Chondrocyte (in vitro differentiated cells): ENCODE results near the gene CHST12. TPM values are rescaled to one million over a fixed set of nuclear protein-coding genes. Genes with fewer than 3 reads are reported as not detected.

Experiments
- DNase-seq: peaks from one replicate; pipeline ENCODE4 v3.0.0; 2021; ENCODE audit warnings: mixed read lengths, low spot score
- H3K27ac Mint-ChIP-seq: one replicate; pipeline ENCODE4 v1.8.0; 2021; ENCODE audit warnings: mild to moderate bottlenecking, moderate library complexity, mixed read lengths; ENCODE audit not compliant: unreplicated experiment
- H3K27me3 Mint-ChIP-seq: 2 replicates; pipeline ENCODE4 v1.8.0; 2021; ENCODE audit warnings: low read depth, mixed read lengths
- H3K36me3 Mint-ChIP-seq: 2 replicates; pipeline ENCODE4 v1.8.0; 2021; ENCODE audit warnings: low read depth, mixed read lengths
- H3K4me1 Mint-ChIP-seq: 2 replicates; pipeline ENCODE4 v1.8.0; 2021; ENCODE audit warnings: low read depth, mild to moderate bottlenecking, mixed read lengths
- H3K4me3 Mint-ChIP-seq: one replicate; pipeline ENCODE4 v1.8.0; 2021; ENCODE audit warnings: mild to moderate bottlenecking, moderate library complexity, mixed read lengths; ENCODE audit not compliant: unreplicated experiment
- H3K9me3 Mint-ChIP-seq: 2 replicates; pipeline ENCODE4 v1.8.0; 2021; ENCODE audit warnings: low read depth, mixed read lengths
- total RNA-seq: library from RNA; stranded (reverse); gene quantifications from 3 replicates; pipeline ENCODE4 v1.2.1, GENCODE V29; 2021
- TF ChIP-seq, protein P1 (sequence below): fragments of 200-600 bp; sonication (generic); IDR thresholded peaks from 2 replicates; pipeline ENCODE4 v1.5.0; 2021; ENCODE audit warnings: antibody characterized with exemption, mild to moderate bottlenecking, moderate library complexity

CHST12 gene
- total RNA-seq, 1 donor from 2014 or later, result 22.4 TPM

DNA sequence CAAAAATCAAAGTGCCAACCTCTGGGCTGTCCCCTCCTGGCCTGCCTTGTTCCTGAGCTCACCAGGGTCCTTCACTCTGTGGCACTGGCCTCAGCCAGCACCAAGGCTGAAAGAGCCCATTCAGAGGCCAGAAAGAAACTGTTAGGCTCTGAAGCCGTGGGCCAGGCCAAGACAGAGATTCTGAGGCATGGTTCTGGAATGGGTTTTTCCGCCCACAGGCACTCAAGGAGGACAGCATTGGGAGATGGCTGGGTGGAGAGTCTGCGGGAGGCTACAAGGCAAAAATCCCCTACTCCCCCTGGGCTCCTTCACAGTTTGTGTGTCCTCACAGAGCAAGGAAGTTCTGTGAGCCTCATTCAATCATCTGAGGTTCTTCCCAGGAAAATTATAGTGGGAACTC lies 41.1 kb downstream of the CHST12 start:
- DNase-seq, result no peak
- peak overlapping the region; percentile 51 for H3K27ac Mint-ChIP-seq
- peaks cover 4% of the 10 kb centered on the region for H3K36me3 Mint-ChIP-seq
- H3K9me3 Mint-ChIP-seq, result no peaks in the 10 kb centered on the region
- peaks cover 9% of the 10 kb centered on the region for H3K4me1 Mint-ChIP-seq
- H3K27me3 Mint-ChIP-seq, result peaks cover under 1% of the 10 kb centered on the region
- H3K4me3 Mint-ChIP-seq, result no peak overlapping the region
- TF ChIP-seq, protein P1, sequence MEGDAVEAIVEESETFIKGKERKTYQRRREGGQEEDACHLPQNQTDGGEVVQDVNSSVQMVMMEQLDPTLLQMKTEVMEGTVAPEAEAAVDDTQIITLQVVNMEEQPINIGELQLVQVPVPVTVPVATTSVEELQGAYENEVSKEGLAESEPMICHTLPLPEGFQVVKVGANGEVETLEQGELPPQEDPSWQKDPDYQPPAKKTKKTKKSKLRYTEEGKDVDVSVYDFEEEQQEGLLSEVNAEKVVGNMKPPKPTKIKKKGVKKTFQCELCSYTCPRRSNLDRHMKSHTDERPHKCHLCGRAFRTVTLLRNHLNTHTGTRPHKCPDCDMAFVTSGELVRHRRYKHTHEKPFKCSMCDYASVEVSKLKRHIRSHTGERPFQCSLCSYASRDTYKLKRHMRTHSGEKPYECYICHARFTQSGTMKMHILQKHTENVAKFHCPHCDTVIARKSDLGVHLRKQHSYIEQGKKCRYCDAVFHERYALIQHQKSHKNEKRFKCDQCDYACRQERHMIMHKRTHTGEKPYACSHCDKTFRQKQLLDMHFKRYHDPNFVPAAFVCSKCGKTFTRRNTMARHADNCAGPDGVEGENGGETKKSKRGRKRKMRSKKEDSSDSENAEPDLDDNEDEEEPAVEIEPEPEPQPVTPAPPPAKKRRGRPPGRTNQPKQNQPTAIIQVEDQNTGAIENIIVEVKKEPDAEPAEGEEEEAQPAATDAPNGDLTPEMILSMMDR, result no peak

DNA sequence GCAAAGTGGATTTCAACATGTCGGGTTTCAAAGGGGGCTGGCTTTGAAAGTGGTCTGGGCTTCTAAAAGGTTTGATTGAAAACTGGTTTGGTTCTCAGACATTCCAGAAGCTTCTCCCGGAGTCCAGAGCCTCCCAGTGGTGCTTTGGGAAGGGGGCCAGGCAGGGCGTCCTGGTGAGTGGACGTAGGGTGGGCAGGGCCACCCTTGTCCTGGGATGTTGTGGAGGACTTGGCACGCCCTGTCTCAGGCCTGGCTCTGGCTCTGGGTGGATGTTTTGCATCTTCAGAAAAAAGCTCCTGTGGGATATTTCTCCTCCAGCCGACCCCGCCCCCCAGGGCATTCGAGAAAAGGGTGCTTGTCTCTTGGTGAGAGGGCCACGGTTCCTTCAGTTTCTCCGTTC lies 41.6 kb downstream of the CHST12 start:
- no peaks in the 10 kb centered on the region for H3K9me3 Mint-ChIP-seq
- H3K36me3 Mint-ChIP-seq, result peaks cover 2% of the 10 kb centered on the region
- peaks cover 9% of the 10 kb centered on the region for H3K4me1 Mint-ChIP-seq
- TF ChIP-seq, protein P1, result peak; percentile 11
- no peak overlapping the region for H3K27ac Mint-ChIP-seq
- H3K4me3 Mint-ChIP-seq, result no peak overlapping the region
- H3K27me3 Mint-ChIP-seq, result peaks cover 2% of the 10 kb centered on the region
- no peak for DNase-seq

DNA sequence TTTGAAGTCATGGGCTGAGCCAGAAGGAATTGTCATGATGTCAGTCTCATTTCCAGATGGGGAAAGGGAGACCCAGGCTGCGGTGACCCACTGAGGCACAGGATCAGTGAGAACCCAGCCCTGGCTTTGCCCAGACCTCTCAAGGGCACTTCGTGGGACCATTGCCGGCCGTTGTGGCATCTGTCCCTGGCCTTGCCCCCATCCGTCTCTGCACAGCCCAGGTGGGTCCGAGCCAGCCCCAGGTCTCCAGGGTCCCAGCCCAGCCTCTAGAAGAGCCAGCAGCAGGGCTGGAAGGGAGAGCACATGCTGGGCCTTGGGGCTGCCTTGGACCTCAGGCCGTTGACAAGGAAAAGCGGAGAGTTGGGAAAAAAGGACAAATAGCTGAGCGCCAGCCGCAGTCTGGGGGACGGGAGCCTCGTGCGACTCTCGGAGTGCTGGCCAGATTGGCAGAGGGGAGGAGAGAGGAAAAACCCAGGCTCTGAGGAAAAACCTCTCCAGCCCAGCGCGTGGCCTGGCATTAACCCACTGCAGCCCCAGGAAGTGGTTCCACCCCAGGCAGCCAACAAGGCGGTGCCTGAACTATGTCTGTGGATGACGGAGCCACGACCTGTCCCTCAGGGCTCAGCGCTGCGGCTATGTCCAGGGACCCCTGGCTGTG lies 42.6 kb downstream of the CHST12 start:
- Mint-ChIP-seq H3K9me3 (no peaks in the 10 kb centered on the region), H3K27me3 (peaks cover 2% of the 10 kb centered on the region), H3K4me3 (no peak overlapping the region), H3K36me3 (no peaks in the 10 kb centered on the region), H3K4me1 (peaks cover 9% of the 10 kb centered on the region), H3K27ac (no peak overlapping the region)
- no peak for DNase-seq
- TF ChIP-seq, protein P1, result no peak

DNA sequence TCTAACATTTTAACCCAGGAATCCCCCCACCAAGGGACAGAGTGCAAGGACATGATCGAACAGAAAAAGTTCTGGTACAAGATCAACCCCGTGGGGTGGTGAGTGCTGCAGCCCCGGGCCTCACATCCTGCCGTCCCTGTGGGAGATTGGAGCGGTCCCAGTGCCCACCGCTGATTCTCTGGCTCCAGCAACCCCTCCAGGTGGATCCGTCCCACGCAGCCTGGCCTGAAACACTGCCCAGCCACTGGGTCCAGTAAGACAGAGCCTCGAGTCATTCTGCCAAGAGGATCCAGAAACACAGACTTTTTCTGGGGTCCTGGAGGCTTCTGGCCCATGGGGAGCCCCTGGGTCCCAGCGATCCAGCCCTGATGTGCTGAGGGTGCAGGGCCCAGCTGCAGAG lies 43.3 kb downstream of the CHST12 start:
- H3K4me1 Mint-ChIP-seq, result peaks cover 12% of the 10 kb centered on the region
- no peaks in the 10 kb centered on the region for H3K9me3 Mint-ChIP-seq
- H3K4me3 Mint-ChIP-seq, result no peak overlapping the region
- TF ChIP-seq, protein P1, result no peak
- H3K27me3 Mint-ChIP-seq, result peaks cover 2% of the 10 kb centered on the region
- H3K27ac Mint-ChIP-seq, result no peak overlapping the region
- no peaks in the 10 kb centered on the region for H3K36me3 Mint-ChIP-seq
- no peak for DNase-seq

DNA sequence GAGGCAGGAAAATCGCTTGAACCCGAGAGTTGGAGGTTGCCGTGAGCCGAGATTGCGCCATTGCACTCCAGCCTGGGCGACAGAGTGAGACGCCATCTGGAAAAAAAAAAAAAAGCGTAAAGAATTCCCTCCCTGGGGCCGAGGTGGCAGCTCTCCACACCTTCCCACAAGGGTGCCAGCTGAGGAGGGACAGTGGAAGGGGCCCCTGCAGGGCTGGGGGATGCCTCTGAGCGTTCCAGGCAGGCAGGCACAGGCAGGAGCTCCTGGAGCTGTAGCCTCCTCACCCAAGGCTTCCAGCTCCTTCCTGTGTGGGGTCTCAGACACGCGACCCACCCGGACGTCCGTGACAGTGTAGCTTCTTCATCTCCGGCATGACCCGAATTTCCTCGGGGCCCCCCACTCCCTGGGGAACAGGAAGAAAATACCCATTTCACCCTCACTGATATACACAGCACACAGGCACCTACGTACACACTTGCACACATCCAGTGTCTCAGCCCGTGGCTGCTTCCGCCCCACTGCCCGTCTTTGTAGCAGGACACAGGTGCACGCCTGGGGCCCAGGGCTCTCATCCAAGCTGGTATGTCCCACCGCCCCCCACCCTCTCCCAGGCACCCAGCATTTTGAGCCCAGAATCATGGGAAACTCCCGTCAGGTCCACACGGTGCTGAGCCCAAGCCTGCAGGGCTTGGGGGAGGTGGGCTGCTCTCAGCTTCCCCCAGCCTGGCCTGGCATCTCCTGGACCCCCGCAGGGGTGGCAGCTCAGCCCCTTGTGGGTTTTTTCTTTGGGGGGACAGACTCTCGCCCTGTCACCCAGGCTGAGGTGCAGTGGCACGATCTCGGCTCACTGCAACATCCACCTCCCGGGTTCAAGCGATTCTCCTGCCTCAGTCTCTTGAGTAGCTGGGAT lies 47.0 kb downstream of the CHST12 start:
- H3K4me1 Mint-ChIP-seq, result peaks cover 3% of the 10 kb centered on the region
- no peak for DNase-seq
- TF ChIP-seq, protein P1, result no peak
- H3K27ac Mint-ChIP-seq, result no peak overlapping the region
- H3K4me3 Mint-ChIP-seq, result no peak overlapping the region
- no peaks in the 10 kb centered on the region for H3K36me3 Mint-ChIP-seq
- H3K27me3 Mint-ChIP-seq, result peaks cover 2% of the 10 kb centered on the region
- H3K9me3 Mint-ChIP-seq, result peaks cover 2% of the 10 kb centered on the region
